Erythroblast (primary cell): ENCODE results near the gene GFOD1.

ENCODE experiments used
- GATA1 ChIP-seq: IDR thresholded peaks from 2 replicates; pipeline ENCODE4 v1.6.1; 2011; ENCODE audit warnings: low read depth, mild to moderate bottlenecking, control low read depth, low read length, moderate library complexity
- POLR2A ChIP-seq: IDR thresholded peaks from 2 replicates; pipeline ENCODE4 v1.6.1; 2011; ENCODE audit warnings: mild to moderate bottlenecking, low read length

- TF ChIP-seq POLR2A (no peak), GATA1 (no peak)
Observed at GRCh38 chr6:13378669-13379590, 108.5 kb downstream of the GFOD1 start.
